Heart left ventricle (tissue), 13 donors: ENCODE data around the gene CCDC187.

Experiments used
- POLR2A ChIP-seq, 2 donors: fragments of 450-650 bp; IDR thresholded peaks; one replicate each; pipeline ENCODE4 v1.6.1; 2017; ENCODE audit warnings: antibody characterized with exemption in 2 of 2, mild to moderate bottlenecking in 2 of 2, moderate library complexity in 2 of 2
- TF ChIP-seq, protein P1 (sequence below), 12 donors: fragments of 200-600 bp; sonication (generic) in 4 of 12; IDR thresholded peaks; one replicate each; pipeline versions ENCODE4 v1.5.0 to v1.8.0; 2018 to 2022; ENCODE audit warnings: antibody characterized with exemption in 12 of 12, mild to moderate bottlenecking in 5 of 12
- donor health status: ischemic (EF 13 %, LVEDD 7.1; RV severe dilation, severe dysfunction).
- donor health status: DM: no; HTN: yes; CAD: no.
- donor health status: DM: no; HTN: no; CAD: no.
- donor health status: ischemic (EF 25% LVEDD 6.9; RV normal size, moderate dysfunction).
- donor health status: ischemic (EF 25% LVEDD 5.7; RV mildly dilated, moderate dysfunction).
- donor health status: ischemic (EF 35%, LVEDD 5.7; RV mildly dilated, moderate dysfunction).
- donor health status: nonischemic (EF 11% LVEDD 7.7; RV severe dilation, severe dysfunction).
- donor health status: DM: yes; HTN: yes; CAD: no.
- donor health status: PGD.
- donor health status: ischemic (EF 29% LVEDD 5.4; RV normal size, mild dysfunction).
- donor health status: nonischemic (EF 23%, LVEDD 6.1; RV moderate dilation, normal function).

GRCh38 chr9:136260521-136260920 is 43.4 kb downstream of the CCDC187 start:
- TF ChIP-seq, protein P1, sequence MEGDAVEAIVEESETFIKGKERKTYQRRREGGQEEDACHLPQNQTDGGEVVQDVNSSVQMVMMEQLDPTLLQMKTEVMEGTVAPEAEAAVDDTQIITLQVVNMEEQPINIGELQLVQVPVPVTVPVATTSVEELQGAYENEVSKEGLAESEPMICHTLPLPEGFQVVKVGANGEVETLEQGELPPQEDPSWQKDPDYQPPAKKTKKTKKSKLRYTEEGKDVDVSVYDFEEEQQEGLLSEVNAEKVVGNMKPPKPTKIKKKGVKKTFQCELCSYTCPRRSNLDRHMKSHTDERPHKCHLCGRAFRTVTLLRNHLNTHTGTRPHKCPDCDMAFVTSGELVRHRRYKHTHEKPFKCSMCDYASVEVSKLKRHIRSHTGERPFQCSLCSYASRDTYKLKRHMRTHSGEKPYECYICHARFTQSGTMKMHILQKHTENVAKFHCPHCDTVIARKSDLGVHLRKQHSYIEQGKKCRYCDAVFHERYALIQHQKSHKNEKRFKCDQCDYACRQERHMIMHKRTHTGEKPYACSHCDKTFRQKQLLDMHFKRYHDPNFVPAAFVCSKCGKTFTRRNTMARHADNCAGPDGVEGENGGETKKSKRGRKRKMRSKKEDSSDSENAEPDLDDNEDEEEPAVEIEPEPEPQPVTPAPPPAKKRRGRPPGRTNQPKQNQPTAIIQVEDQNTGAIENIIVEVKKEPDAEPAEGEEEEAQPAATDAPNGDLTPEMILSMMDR (IDR thresholded peaks at IDR 0.05) = no peak
- no peak for TF ChIP-seq POLR2A (IDR thresholded peaks at IDR 0.05)
